ENCODE data around the gene SULT1A2. TPM values are rescaled to one million over a fixed set of nuclear protein-coding genes. Genes with fewer than 3 reads are reported as not detected.
"Not testable (repeated sequence)": the region's sequence is repeated elsewhere in the genome, so short reads cannot be mapped to it uniquely, and the experiment has no call there.

Gene SULT1A2
- total and polyA plus RNA-seq, 8 donors, result 0.18 to 2.4 (median 1.00) TPM; not detected in 2

DNA sequence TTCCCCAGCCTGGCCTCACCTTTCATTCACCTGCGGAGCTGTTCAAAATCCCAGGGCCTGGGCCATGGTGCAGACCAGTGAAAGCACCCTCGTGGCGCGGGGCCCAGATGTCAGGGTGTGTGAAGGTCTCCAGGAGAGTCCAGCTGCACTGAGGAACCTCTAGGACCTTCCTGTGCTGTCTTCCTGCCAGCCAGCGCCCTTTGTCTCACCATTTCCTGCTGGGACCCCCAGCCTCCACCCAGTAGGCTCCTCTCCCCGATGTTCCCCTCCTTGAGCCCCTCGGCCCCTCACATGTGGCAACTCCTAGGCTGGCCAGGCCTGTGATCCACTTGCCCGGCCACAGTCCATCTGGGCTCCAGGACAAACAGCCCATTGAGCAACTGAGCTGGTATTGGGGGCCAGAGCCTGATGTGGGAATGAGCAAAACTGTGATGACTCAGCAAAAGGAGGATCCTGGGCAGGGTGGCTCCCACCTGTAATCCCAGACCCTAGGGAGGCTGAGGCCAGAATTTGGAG is 677 bp downstream of the SULT1A2 start:
- no peak overlapping the region for H3K4me3 ChIP-seq
- H3K27me3 ChIP-seq, result no peaks in the 10 kb centered on the region
- 65 to 85% (median 76%) methylated on average over 8 of the region's 8 CpGs for WGBS, 5 donors
- H3K36me3 ChIP-seq, result peaks cover 2 to 22% (median 18%) of the 10 kb centered on the region in 4 donors
- DNase-seq, result no peak
- peaks cover 11 to 22% (median 17%) of the 10 kb centered on the region in 4 donors for H3K4me1 ChIP-seq
- H3K9me3 ChIP-seq, result no peaks in the 10 kb centered on the region
- no peak for TF ChIP-seq POLR2A (IDR thresholded peaks at IDR 0.05)
- intact Hi-C loops (cut with DNase I; ENCODE audit: low total_unique reads), result no loop called here
- peak overlapping the region in 2 of 5 donors; percentile 38 to 41 for H3K27ac ChIP-seq

DNA sequence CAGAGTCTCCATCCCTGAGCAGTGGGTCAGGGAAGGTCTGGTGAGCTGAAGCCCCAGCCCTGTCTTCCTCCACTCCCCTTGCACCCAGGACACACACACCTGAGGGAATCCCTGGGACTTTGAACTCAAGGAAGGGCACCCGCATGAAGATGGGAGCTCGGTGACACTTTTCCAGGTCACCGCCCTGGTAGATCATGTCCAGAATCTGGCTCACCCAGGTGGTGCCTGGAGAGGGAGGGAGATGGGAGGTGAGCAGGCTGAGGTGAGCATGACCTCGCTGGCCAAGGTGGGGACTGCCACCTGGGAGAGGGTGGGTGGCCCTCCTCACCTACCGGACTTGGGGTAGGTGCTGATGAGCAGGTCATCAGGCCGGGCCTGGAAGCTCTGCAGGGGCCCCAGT is 1.4 kb downstream of the SULT1A2 start:
- 92 to 95% (median 94%) methylated on average over 4 to 6 of the region's 6 CpGs; no CpG with 5 or more reads in 1 of the 5 donors for WGBS, 5 donors
- DNase-seq; H3K27ac ChIP-seq; intact Hi-C loops (cut with DNase I; ENCODE audit: low total_unique reads); H3K27me3 ChIP-seq; H3K9me3 ChIP-seq; H3K4me3 ChIP-seq: not testable (repeated sequence)
- Histone ChIP-seq H3K36me3 (peaks cover 9 to 29% (median 25%) of the 10 kb centered on the region in 4 donors), H3K4me1 (peaks cover 11 to 22% (median 17%) of the 10 kb centered on the region in 4 donors)

DNA sequence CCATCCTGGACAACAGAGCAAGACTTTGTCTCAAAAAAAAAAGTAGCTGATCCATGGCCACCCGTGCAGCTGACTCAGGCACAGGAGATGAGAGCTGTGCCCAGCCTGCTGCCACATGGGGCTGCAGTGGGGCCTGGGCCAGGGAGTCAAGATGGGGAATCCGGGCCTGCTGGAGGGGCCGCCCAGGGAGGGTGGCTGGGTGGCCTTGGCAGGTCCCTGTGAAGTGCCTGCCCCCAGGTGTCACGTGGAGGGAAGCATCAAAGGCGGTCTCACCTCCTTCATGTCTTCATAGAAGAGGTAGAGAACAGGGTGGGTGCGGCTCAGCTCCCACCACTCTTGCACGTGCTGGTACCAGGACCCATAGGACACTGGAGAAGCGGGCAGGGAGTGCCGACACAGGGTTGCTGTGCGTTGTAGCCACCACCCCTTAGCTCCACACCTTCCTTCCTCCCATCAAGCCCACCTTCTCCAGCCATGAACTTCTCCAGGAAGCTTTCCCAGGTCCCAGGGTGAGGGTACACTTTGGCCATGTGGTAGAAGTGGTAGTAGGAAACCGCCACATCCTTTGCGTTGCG is 3.8 kb downstream of the SULT1A2 start:
- WGBS, 5 donors, result 82 to 89% (median 88%) methylated on average over 9 to 13 of the region's 13 CpGs
- Histone ChIP-seq H3K36me3 (peaks cover 31 to 53% (median 49%) of the 10 kb centered on the region in 4 donors), H3K4me3 (no peak overlapping the region), H3K27ac (no peak overlapping the region), H3K4me1 (peaks cover 11 to 22% (median 17%) of the 10 kb centered on the region in 4 donors), H3K9me3 (no peaks in the 10 kb centered on the region), H3K27me3 (no peaks in the 10 kb centered on the region)
- intact Hi-C loops (cut with DNase I; ENCODE audit: low total_unique reads), result no loop called here
- no peak for TF ChIP-seq POLR2AphosphoS5 (IDR thresholded peaks at IDR 0.05)
- TF ChIP-seq POLR2A (IDR thresholded peaks at IDR 0.05), result no peak
- no peak for TF ChIP-seq EP300 (IDR thresholded peaks at IDR 0.05)
- TF ChIP-seq, protein P1, sequence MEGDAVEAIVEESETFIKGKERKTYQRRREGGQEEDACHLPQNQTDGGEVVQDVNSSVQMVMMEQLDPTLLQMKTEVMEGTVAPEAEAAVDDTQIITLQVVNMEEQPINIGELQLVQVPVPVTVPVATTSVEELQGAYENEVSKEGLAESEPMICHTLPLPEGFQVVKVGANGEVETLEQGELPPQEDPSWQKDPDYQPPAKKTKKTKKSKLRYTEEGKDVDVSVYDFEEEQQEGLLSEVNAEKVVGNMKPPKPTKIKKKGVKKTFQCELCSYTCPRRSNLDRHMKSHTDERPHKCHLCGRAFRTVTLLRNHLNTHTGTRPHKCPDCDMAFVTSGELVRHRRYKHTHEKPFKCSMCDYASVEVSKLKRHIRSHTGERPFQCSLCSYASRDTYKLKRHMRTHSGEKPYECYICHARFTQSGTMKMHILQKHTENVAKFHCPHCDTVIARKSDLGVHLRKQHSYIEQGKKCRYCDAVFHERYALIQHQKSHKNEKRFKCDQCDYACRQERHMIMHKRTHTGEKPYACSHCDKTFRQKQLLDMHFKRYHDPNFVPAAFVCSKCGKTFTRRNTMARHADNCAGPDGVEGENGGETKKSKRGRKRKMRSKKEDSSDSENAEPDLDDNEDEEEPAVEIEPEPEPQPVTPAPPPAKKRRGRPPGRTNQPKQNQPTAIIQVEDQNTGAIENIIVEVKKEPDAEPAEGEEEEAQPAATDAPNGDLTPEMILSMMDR (IDR thresholded peaks at IDR 0.05), result no peak
- DNase-seq, result no peak

DNA sequence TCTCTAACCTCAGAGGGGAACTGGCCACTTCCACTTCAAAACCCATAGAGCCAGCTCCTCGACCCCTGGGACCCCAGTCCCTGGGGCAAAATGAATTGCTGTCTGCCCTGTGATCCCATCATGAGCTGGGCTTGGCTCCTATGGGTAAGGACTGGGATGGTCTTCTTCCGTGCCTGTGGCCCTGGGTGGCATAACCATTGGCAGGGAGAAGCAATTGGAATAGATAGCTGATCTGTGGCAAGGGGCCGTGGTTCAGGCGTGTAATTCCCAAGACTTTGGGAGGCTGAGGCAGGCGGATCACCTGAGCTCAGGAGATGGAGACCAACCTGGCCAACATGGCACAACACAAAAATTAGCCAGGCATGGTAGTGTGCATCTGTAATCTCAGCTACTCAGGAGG is 4.3 kb downstream of the SULT1A2 start:
- intact Hi-C loops (cut with DNase I; ENCODE audit: low total_unique reads), result no loop called here
- no peak overlapping the region for H3K4me3 ChIP-seq
- no peaks in the 10 kb centered on the region for H3K9me3 ChIP-seq
- peaks cover 33 to 58% (median 55%) of the 10 kb centered on the region in 4 donors for H3K36me3 ChIP-seq
- TF ChIP-seq, protein P1 (IDR thresholded peaks at IDR 0.05), result no peak
- TF ChIP-seq POLR2AphosphoS5 (IDR thresholded peaks at IDR 0.05), result no peak
- TF ChIP-seq POLR2A (IDR thresholded peaks at IDR 0.05), result no peak
- no peak for TF ChIP-seq EP300 (IDR thresholded peaks at IDR 0.05)
- peaks cover 11 to 17% (median 15%) of the 10 kb centered on the region in 4 donors for H3K4me1 ChIP-seq
- H3K27ac ChIP-seq, result no peak overlapping the region
- 90 to 95% (median 94%) methylated on average over 4 to 5 of the region's 5 CpGs for WGBS, 5 donors
- H3K27me3 ChIP-seq, result no peaks in the 10 kb centered on the region
- DNase-seq, result no peak

DNA sequence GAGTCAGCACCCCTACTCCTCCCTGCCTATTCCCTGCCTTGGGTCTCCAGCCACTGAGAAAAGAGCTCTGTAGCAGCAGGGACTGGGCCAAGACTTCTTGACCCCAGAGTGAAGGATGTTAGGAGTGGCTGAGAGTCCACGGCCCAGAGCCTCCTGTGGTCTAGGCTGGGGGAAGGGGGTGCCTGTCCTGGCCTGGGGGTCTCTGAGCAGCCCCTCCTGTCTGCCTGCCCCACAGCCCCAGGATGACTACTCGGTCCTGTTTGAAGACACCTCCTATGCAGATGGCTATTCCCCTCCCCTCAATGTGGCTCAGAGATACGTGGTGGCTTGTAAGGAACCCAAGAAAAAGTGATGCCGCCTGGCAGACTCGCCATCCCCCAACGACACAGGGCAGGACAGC is 5.5 kb downstream of the SULT1A2 start:
- Histone ChIP-seq H3K27ac (no peak overlapping the region), H3K9me3 (no peaks in the 10 kb centered on the region), H3K36me3 (peaks cover 40 to 70% (median 66%) of the 10 kb centered on the region in 4 donors), H3K4me1 (peaks cover under 1 to 5% (median 4%) of the 10 kb centered on the region in 4 donors), H3K27me3 (no peaks in the 10 kb centered on the region), H3K4me3 (no peak overlapping the region)
- DNase-seq, result no peak
- WGBS, 5 donors, result 82 to 93% (median 90%) methylated on average over 5 to 6 of the region's 6 CpGs
- intact Hi-C loops (cut with DNase I; ENCODE audit: low total_unique reads), result no loop called here
- TF ChIP-seq, protein P1 (IDR thresholded peaks at IDR 0.05), result no peak
- TF ChIP-seq POLR2AphosphoS5 (IDR thresholded peaks at IDR 0.05) (no peak), POLR2A (IDR thresholded peaks at IDR 0.05) (no peak), EP300 (IDR thresholded peaks at IDR 0.05) (no peak)
